ENCODE measurements around the gene DYSF.

DYSF gene

DNA sequence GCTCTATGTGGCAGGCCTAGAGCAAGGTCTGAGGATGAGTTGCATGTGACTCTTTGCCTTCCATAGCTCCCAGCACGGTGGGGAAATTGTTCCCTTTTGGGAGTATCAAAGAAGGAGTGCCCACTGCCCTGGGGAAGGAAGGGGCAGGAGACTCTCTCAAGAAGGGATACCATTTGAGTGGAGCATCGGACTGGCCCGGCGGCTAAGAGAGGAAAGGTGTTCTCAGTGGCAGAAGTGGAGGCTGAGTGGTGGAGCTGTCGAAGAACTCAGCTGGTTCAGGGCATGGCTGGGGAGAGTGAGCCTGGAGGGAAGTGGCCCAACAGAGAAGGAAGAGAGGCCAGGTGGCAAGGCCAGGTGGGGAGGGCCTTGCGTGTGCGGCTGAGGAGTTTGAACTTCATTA is 235.2 kb downstream of the DYSF start:
- H3F3A ChIP-seq (ENCODE audit: low read depth): no peaks in the 10 kb centered on the region
- no peaks in the 10 kb centered on the region for H3K4me1 ChIP-seq (ENCODE audit: insufficient read depth, low read length, poor library complexity, severe bottlenecking)
- no peaks in the 10 kb centered on the region for H3K9me2 ChIP-seq (replicated peaks; ENCODE audit: low read depth, low read length)
- no peaks in the 10 kb centered on the region for H3K36me3 ChIP-seq (ENCODE audit: insufficient read depth, low read length)
- H4K20me1 ChIP-seq (ENCODE audit: insufficient read depth, low read length, poor library complexity, severe bottlenecking): no peaks in the 10 kb centered on the region
- H3K4me3 ChIP-seq (ENCODE audit: low read length, poor library complexity, severe bottlenecking): no peak overlapping the region
- no peaks in the 10 kb centered on the region for H3K9me3 ChIP-seq (ENCODE audit: insufficient read depth, low read depth, low read length)
- no peak for TF ChIP-seq EZH2phosphoT487 (IDR thresholded peaks at IDR 0.05; ENCODE audit: borderline replicate concordance)
- TF ChIP-seq, protein P1, sequence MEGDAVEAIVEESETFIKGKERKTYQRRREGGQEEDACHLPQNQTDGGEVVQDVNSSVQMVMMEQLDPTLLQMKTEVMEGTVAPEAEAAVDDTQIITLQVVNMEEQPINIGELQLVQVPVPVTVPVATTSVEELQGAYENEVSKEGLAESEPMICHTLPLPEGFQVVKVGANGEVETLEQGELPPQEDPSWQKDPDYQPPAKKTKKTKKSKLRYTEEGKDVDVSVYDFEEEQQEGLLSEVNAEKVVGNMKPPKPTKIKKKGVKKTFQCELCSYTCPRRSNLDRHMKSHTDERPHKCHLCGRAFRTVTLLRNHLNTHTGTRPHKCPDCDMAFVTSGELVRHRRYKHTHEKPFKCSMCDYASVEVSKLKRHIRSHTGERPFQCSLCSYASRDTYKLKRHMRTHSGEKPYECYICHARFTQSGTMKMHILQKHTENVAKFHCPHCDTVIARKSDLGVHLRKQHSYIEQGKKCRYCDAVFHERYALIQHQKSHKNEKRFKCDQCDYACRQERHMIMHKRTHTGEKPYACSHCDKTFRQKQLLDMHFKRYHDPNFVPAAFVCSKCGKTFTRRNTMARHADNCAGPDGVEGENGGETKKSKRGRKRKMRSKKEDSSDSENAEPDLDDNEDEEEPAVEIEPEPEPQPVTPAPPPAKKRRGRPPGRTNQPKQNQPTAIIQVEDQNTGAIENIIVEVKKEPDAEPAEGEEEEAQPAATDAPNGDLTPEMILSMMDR (conservative IDR thresholded peaks at IDR 0.05; ENCODE audit: low read length): no peak
- no peaks in the 10 kb centered on the region for H3K79me2 ChIP-seq (ENCODE audit: insufficient read depth, low read length)
- no peak overlapping the region for H3K4me2 ChIP-seq (ENCODE audit: low read depth, low read length, poor library complexity, severe bottlenecking)
- no peak overlapping the region for H2AFZ ChIP-seq (ENCODE audit: low read length)
- no peak overlapping the region for H3K9ac ChIP-seq (ENCODE audit: low read depth, low read length, poor library complexity, severe bottlenecking)
- H3K27me3 ChIP-seq (ENCODE audit: insufficient read depth, low read length, poor library complexity, severe bottlenecking): no peaks in the 10 kb centered on the region

DNA sequence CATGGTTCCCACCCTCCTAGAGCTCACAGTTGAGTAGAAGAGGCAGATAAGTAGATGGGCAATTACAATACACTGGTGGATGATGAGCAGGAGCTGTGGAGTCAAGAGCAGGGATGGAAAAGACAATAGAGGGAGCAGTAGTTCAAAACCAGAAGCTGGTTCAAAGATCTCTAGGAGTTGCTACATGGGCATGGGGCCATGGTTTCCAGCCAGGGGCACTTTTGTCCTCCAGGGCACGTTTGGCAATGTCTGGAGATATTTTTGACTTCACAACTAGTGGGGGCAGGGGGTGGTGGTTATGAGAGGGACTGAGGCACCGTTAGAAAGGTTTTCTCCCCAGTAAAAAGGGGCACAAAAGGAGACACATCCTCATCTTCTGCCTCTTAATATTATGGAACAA is 236.0 kb downstream of the DYSF start:
- no peak for TF ChIP-seq EZH2phosphoT487 (IDR thresholded peaks at IDR 0.05; ENCODE audit: borderline replicate concordance)
- TF ChIP-seq, protein P1 (conservative IDR thresholded peaks at IDR 0.05; ENCODE audit: low read length): no peak
- no peaks in the 10 kb centered on the region for H3F3A ChIP-seq (ENCODE audit: low read depth)
- H4K20me1 ChIP-seq (ENCODE audit: insufficient read depth, low read length, poor library complexity, severe bottlenecking): no peaks in the 10 kb centered on the region
- H3K79me2 ChIP-seq (ENCODE audit: insufficient read depth, low read length): no peaks in the 10 kb centered on the region
- H3K4me2 ChIP-seq (ENCODE audit: low read depth, low read length, poor library complexity, severe bottlenecking): no peak overlapping the region
- no peak overlapping the region for H3K4me3 ChIP-seq (ENCODE audit: low read length, poor library complexity, severe bottlenecking)
- H3K9me3 ChIP-seq (ENCODE audit: insufficient read depth, low read depth, low read length): no peaks in the 10 kb centered on the region
- H3K4me1 ChIP-seq (ENCODE audit: insufficient read depth, low read length, poor library complexity, severe bottlenecking): no peaks in the 10 kb centered on the region
- no peak overlapping the region for H2AFZ ChIP-seq (ENCODE audit: low read length)
- H3K36me3 ChIP-seq (ENCODE audit: insufficient read depth, low read length): no peaks in the 10 kb centered on the region
- H3K27me3 ChIP-seq (ENCODE audit: insufficient read depth, low read length, poor library complexity, severe bottlenecking): no peaks in the 10 kb centered on the region
- H3K9ac ChIP-seq (ENCODE audit: low read depth, low read length, poor library complexity, severe bottlenecking): no peak overlapping the region
- H3K9me2 ChIP-seq (replicated peaks; ENCODE audit: low read depth, low read length): no peaks in the 10 kb centered on the region

- H3K9me2 ChIP-seq (replicated peaks; ENCODE audit: low read depth, low read length): no peaks in the 10 kb centered on the region
- H3K4me3 ChIP-seq (ENCODE audit: low read length, poor library complexity, severe bottlenecking): no peak overlapping the region
- no peaks in the 10 kb centered on the region for H3K9me3 ChIP-seq (ENCODE audit: insufficient read depth, low read depth, low read length)
- H3K4me1 ChIP-seq (ENCODE audit: insufficient read depth, low read length, poor library complexity, severe bottlenecking): no peaks in the 10 kb centered on the region
- H3K27me3 ChIP-seq (ENCODE audit: insufficient read depth, low read length, poor library complexity, severe bottlenecking): no peaks in the 10 kb centered on the region
- no peaks in the 10 kb centered on the region for H3K79me2 ChIP-seq (ENCODE audit: insufficient read depth, low read length)
- H4K20me1 ChIP-seq (ENCODE audit: insufficient read depth, low read length, poor library complexity, severe bottlenecking): no peaks in the 10 kb centered on the region
- no peak overlapping the region for H3K9ac ChIP-seq (ENCODE audit: low read depth, low read length, poor library complexity, severe bottlenecking)
- no peak for TF ChIP-seq EZH2phosphoT487 (IDR thresholded peaks at IDR 0.05; ENCODE audit: borderline replicate concordance)
- TF ChIP-seq, protein P1 (conservative IDR thresholded peaks at IDR 0.05; ENCODE audit: low read length): no peak
- H3K4me2 ChIP-seq (ENCODE audit: low read depth, low read length, poor library complexity, severe bottlenecking): no peak overlapping the region
- no peaks in the 10 kb centered on the region for H3K36me3 ChIP-seq (ENCODE audit: insufficient read depth, low read length)
- no peaks in the 10 kb centered on the region for H3F3A ChIP-seq (ENCODE audit: low read depth)
- no peak overlapping the region for H2AFZ ChIP-seq (ENCODE audit: low read length)
Measured at GRCh38 chr2:71689968-71690834, 236.8 kb downstream of the DYSF start.
